Renal cortical epithelial cell (primary cell): ENCODE measurements around the gene TNFRSF6B. TPM values are rescaled to one million over a fixed set of nuclear protein-coding genes. Genes with fewer than 3 reads are reported as not detected.
"Not testable (repeated sequence)": the region's sequence is repeated elsewhere in the genome, so short reads cannot be mapped to it uniquely, and the experiment has no call there.

Source experiments
- DNase-seq: peaks from one replicate; pipeline ENCODE4 v3.0.0-alpha.2; 2011; ENCODE audit warnings: low read depth
- total RNA-seq: library from RNA; depleted of rRNA; stranded (reverse); fragments of >200 nt; gene quantifications from 2 replicates; pipeline ENCODE4 v1.2.3, GENCODE V29; 2014

Gene TNFRSF6B
- total RNA-seq, 1 donor from 2014 or later: 10.8 TPM

GRCh38 chr20:63662813-63663189, 33.7 kb upstream of the TNFRSF6B start:
- no peak for DNase-seq

- DNase-seq: no peak
Observed at GRCh38 chr20:63663332-63664066, 33.0 kb upstream of the TNFRSF6B start.

- no peak for DNase-seq
Observed at GRCh38 chr20:63664143-63664851, 32.2 kb upstream of the TNFRSF6B start.

GRCh38 chr20:63664861-63665594, 31.4 kb upstream of the TNFRSF6B start:
- no peak for DNase-seq

- no peak for DNase-seq
Observed at GRCh38 chr20:63665708-63666107, 30.7 kb upstream of the TNFRSF6B start.

- DNase-seq: no peak
Observed at GRCh38 chr20:63667858-63668257, 28.6 kb upstream of the TNFRSF6B start.

GRCh38 chr20:63668351-63668750, 28.1 kb upstream of the TNFRSF6B start:
- DNase-seq: no peak

- DNase-seq: not testable (repeated sequence)
Observed at GRCh38 chr20:63671695-63672094, 24.8 kb upstream of the TNFRSF6B start.

GRCh38 chr20:63672666-63673065, 23.8 kb upstream of the TNFRSF6B start:
- no peak for DNase-seq

- no peak for DNase-seq
Observed at GRCh38 chr20:63673951-63674350, 22.5 kb upstream of the TNFRSF6B start.

GRCh38 chr20:63675681-63676368, 20.6 kb upstream of the TNFRSF6B start:
- DNase-seq: no peak

- DNase-seq: no peak
Observed at GRCh38 chr20:63678071-63678470, 18.4 kb upstream of the TNFRSF6B start.

GRCh38 chr20:63678667-63679465, 17.6 kb upstream of the TNFRSF6B start:
- DNase-seq: no peak

GRCh38 chr20:63679799-63680305, 16.6 kb upstream of the TNFRSF6B start:
- no peak for DNase-seq

- DNase-seq: no peak
Observed at GRCh38 chr20:63680427-63680826, 16.0 kb upstream of the TNFRSF6B start.

GRCh38 chr20:63680857-63681608, 15.4 kb upstream of the TNFRSF6B start:
- DNase-seq: no peak

- DNase-seq: no peak
Observed at GRCh38 chr20:63681609-63682142, 14.8 kb upstream of the TNFRSF6B start.

- DNase-seq: peak; percentile 99
Observed at GRCh38 chr20:63682384-63683139, 13.9 kb upstream of the TNFRSF6B start.
